HL-60 (cell line): ENCODE results near the gene MTCL1.

Experiments
- DNase-seq, 2 experiments: peaks; one replicate each; pipeline ENCODE4 v3.0.0-alpha.2; 2010 to 2020; ENCODE audit warnings: low read depth in 1 of 2, low spot score in 1 of 2
- H3K27ac ChIP-seq: fragments of 250-450 bp; sonication (Bioruptor Pico); replicated peaks from 2 replicates; pipeline ENCODE4 v1.5.1; 2020; ENCODE audit warnings: mild to moderate bottlenecking, moderate library complexity
- H3K27me3 ChIP-seq: fragments of 250-450 bp; sonication (Bioruptor Pico); 2 replicates; pipeline ENCODE4 v1.5.1; 2021; ENCODE audit warnings: mild to moderate bottlenecking, moderate library complexity; ENCODE audit not compliant: insufficient read depth, poor library complexity, severe bottlenecking
- H3K4me3 ChIP-seq: replicated peaks from 2 replicates; pipeline ENCODE4 v1.5.1; 2011; ENCODE audit warnings: mild to moderate bottlenecking, control low read depth, low read length; ENCODE audit not compliant: insufficient read depth
- GABPA ChIP-seq: IDR thresholded peaks from 2 replicates; pipeline ENCODE4 v1.6.1; 2012; ENCODE audit warnings: low read depth
- POLR2AphosphoS5 ChIP-seq: IDR thresholded peaks from 2 replicates; pipeline ENCODE4 v1.6.1; 2012; ENCODE audit warnings: low read depth
- SPI1 ChIP-seq: IDR thresholded peaks from 2 replicates; pipeline ENCODE4 v1.6.1; 2012; ENCODE audit warnings: low read depth, mild to moderate bottlenecking, borderline replicate concordance
- TF ChIP-seq, protein P1 (sequence below): IDR thresholded peaks from one replicate; pipeline ENCODE4 v1.5.1; 2011; ENCODE audit warnings: low read length, control low read depth, inconsistent platforms; ENCODE audit not compliant: insufficient read depth
- TF ChIP-seq, protein P2 (sequence below): IDR thresholded peaks from 2 replicates; pipeline ENCODE4 v1.6.1; 2012; ENCODE audit warnings: low read depth; ENCODE audit not compliant: insufficient replicate concordance

MTCL1 gene

DNA sequence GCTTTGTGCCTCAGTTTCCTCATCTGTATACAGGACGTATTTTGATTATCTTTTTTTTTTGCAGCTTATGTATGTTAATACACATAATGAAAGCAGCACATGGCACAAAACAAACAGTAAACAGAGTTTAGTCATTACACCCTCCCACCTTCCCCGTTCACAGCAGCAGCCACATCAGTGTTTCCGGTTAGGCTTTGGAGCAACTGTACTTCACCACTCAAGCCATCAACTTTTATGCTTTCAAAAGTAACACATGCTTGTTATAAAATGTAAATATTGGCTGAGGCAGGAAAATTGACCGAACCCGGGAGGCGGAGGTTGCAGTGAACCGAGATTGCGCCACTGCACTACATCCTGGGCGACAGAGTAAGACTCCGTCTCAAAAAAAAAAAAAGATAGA, 117.3 kb downstream of the MTCL1 start:
- Histone ChIP-seq H3K27me3 (peaks cover under 1% of the 10 kb centered on the region), H3K4me3 (no peak overlapping the region), H3K27ac (no peak overlapping the region)
- no peak for DNase-seq
- TF ChIP-seq SPI1 (no peak), GABPA (no peak), POLR2AphosphoS5 (no peak)
- TF ChIP-seq, protein P1, sequence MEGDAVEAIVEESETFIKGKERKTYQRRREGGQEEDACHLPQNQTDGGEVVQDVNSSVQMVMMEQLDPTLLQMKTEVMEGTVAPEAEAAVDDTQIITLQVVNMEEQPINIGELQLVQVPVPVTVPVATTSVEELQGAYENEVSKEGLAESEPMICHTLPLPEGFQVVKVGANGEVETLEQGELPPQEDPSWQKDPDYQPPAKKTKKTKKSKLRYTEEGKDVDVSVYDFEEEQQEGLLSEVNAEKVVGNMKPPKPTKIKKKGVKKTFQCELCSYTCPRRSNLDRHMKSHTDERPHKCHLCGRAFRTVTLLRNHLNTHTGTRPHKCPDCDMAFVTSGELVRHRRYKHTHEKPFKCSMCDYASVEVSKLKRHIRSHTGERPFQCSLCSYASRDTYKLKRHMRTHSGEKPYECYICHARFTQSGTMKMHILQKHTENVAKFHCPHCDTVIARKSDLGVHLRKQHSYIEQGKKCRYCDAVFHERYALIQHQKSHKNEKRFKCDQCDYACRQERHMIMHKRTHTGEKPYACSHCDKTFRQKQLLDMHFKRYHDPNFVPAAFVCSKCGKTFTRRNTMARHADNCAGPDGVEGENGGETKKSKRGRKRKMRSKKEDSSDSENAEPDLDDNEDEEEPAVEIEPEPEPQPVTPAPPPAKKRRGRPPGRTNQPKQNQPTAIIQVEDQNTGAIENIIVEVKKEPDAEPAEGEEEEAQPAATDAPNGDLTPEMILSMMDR: no peak

DNA sequence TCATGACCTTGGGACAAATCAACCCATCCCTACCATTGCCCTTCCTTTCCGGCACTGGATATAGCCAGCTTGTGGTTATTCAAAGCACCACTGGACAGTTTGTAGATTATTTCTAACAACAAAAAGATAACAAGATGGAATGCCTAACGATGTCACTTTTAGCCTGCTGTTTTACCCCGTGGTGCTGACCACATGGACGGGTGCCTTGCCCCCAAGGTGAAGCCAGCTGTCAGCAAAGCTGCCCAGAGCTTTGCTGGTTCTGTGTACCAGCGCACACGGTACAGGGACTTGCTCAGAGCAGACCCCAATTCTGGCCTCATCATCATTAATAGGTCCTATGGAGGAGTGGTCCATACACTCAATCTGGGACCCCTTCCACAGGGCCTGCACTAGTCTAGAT, 118.2 kb downstream of the MTCL1 start:
- no peak for DNase-seq
- H3K4me3 ChIP-seq: no peak overlapping the region
- no peaks in the 10 kb centered on the region for H3K27me3 ChIP-seq
- H3K27ac ChIP-seq: no peak overlapping the region
- no peak for TF ChIP-seq SPI1
- TF ChIP-seq, protein P1: no peak
- no peak for TF ChIP-seq POLR2AphosphoS5
- no peak for TF ChIP-seq GABPA
- TF ChIP-seq, protein P2, sequence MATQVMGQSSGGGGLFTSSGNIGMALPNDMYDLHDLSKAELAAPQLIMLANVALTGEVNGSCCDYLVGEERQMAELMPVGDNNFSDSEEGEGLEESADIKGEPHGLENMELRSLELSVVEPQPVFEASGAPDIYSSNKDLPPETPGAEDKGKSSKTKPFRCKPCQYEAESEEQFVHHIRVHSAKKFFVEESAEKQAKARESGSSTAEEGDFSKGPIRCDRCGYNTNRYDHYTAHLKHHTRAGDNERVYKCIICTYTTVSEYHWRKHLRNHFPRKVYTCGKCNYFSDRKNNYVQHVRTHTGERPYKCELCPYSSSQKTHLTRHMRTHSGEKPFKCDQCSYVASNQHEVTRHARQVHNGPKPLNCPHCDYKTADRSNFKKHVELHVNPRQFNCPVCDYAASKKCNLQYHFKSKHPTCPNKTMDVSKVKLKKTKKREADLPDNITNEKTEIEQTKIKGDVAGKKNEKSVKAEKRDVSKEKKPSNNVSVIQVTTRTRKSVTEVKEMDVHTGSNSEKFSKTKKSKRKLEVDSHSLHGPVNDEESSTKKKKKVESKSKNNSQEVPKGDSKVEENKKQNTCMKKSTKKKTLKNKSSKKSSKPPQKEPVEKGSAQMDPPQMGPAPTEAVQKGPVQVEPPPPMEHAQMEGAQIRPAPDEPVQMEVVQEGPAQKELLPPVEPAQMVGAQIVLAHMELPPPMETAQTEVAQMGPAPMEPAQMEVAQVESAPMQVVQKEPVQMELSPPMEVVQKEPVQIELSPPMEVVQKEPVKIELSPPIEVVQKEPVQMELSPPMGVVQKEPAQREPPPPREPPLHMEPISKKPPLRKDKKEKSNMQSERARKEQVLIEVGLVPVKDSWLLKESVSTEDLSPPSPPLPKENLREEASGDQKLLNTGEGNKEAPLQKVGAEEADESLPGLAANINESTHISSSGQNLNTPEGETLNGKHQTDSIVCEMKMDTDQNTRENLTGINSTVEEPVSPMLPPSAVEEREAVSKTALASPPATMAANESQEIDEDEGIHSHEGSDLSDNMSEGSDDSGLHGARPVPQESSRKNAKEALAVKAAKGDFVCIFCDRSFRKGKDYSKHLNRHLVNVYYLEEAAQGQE: no peak

DNA sequence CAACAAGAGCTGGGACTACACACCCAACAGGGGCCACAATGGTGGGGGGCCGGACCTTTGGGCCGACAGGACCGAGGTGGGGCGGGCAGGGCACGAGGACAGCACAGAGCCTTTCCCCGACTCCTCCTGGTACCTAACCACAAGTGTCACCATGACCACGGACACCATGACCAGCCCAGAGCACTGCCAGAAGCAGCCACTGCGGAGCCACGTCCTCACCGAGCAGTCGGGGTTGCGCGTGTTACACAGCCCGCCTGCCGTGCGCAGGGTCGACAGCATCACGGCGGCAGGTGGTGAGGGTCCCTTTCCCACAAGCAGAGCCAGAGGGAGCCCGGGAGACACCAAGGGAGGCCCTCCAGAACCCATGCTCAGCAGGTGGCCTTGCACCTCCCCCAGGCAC, 119.5 kb downstream of the MTCL1 start:
- Histone ChIP-seq H3K27me3 (no peaks in the 10 kb centered on the region), H3K27ac (no peak overlapping the region), H3K4me3 (no peak overlapping the region)
- DNase-seq: no peak
- TF ChIP-seq, protein P2: no peak
- TF ChIP-seq SPI1 (no peak), GABPA (no peak), POLR2AphosphoS5 (no peak)
- TF ChIP-seq, protein P1: no peak

- no peak for DNase-seq
- H3K27me3 ChIP-seq: no peaks in the 10 kb centered on the region
- TF ChIP-seq, protein P2: no peak
- TF ChIP-seq POLR2AphosphoS5 (no peak), GABPA (no peak), SPI1 (no peak)
- TF ChIP-seq, protein P1: no peak
- no peak overlapping the region for H3K4me3 ChIP-seq
- H3K27ac ChIP-seq: no peak overlapping the region
Measured at GRCh38 chr18:8825273-8825672, 119.9 kb downstream of the MTCL1 start.
